ENCODE results near the gene LCN10. TPM values are rescaled to one million over a fixed set of nuclear protein-coding genes. Genes with fewer than 3 reads are reported as not detected.

Gene LCN10
- total RNA-seq, 1 donor from 2014 or later: 0.51 TPM

- Mint-ChIP-seq H3K9me3 (no peaks in the 10 kb centered on the region), H3K4me3 (no peak overlapping the region), H3K36me3 (no peaks in the 10 kb centered on the region), H3K27ac (no peak overlapping the region), H3K4me1 (peaks cover 3% of the 10 kb centered on the region), H3K27me3 (ENCODE audit: low read depth) (peaks cover 15% of the 10 kb centered on the region)
- no peak for DNase-seq (ENCODE audit: low spot score in 2 of 2, unreplicated experiment in 2 of 2)
- no peak for TF ChIP-seq CTCF (IDR thresholded peaks at IDR 0.05; ENCODE audit: unreplicated experiment)
Observed at GRCh38 chr9:136700304-136700703, 42.4 kb downstream of the LCN10 start.

- Mint-ChIP-seq H3K9me3 (no peaks in the 10 kb centered on the region), H3K4me1 (peaks cover 3% of the 10 kb centered on the region), H3K36me3 (no peaks in the 10 kb centered on the region), H3K27ac (no peak overlapping the region), H3K27me3 (ENCODE audit: low read depth) (peaks cover 14% of the 10 kb centered on the region), H3K4me3 (no peak overlapping the region)
- no peak for TF ChIP-seq CTCF (IDR thresholded peaks at IDR 0.05; ENCODE audit: unreplicated experiment)
- DNase-seq (ENCODE audit: low spot score in 2 of 2, unreplicated experiment in 2 of 2): no peak
Observed at GRCh38 chr9:136698635-136699246, 44.0 kb downstream of the LCN10 start.

GRCh38 chr9:136697821-136698526, 44.8 kb downstream of the LCN10 start:
- no peak for TF ChIP-seq CTCF (IDR thresholded peaks at IDR 0.05; ENCODE audit: unreplicated experiment)
- H3K4me3 Mint-ChIP-seq: no peak overlapping the region
- peaks cover 14% of the 10 kb centered on the region for H3K27me3 Mint-ChIP-seq (ENCODE audit: low read depth)
- H3K4me1 Mint-ChIP-seq: peaks cover 3% of the 10 kb centered on the region
- H3K9me3 Mint-ChIP-seq: no peaks in the 10 kb centered on the region
- no peak overlapping the region for H3K27ac Mint-ChIP-seq
- no peaks in the 10 kb centered on the region for H3K36me3 Mint-ChIP-seq
- DNase-seq (ENCODE audit: low spot score in 2 of 2, unreplicated experiment in 2 of 2): no peak

- Mint-ChIP-seq H3K4me3 (no peak overlapping the region), H3K9me3 (no peaks in the 10 kb centered on the region), H3K27ac (no peak overlapping the region), H3K27me3 (ENCODE audit: low read depth) (peaks cover 14% of the 10 kb centered on the region), H3K4me1 (peaks cover 3% of the 10 kb centered on the region), H3K36me3 (no peaks in the 10 kb centered on the region)
- TF ChIP-seq CTCF (IDR thresholded peaks at IDR 0.05; ENCODE audit: unreplicated experiment): no peak
- no peak for DNase-seq (ENCODE audit: low spot score in 2 of 2, unreplicated experiment in 2 of 2)
Observed at GRCh38 chr9:136697146-136697820, 45.5 kb downstream of the LCN10 start.

- DNase-seq (ENCODE audit: low spot score in 2 of 2, unreplicated experiment in 2 of 2): no peak
- H3K4me1 Mint-ChIP-seq: peaks cover 3% of the 10 kb centered on the region
- peaks cover 10% of the 10 kb centered on the region for H3K27me3 Mint-ChIP-seq (ENCODE audit: low read depth)
- no peaks in the 10 kb centered on the region for H3K9me3 Mint-ChIP-seq
- no peak overlapping the region for H3K27ac Mint-ChIP-seq
- TF ChIP-seq CTCF (IDR thresholded peaks at IDR 0.05; ENCODE audit: unreplicated experiment): no peak
- no peaks in the 10 kb centered on the region for H3K36me3 Mint-ChIP-seq
- H3K4me3 Mint-ChIP-seq: no peak overlapping the region
Observed at GRCh38 chr9:136696502-136696901, 46.2 kb downstream of the LCN10 start.

Measured in mesothelial cell of epicardium (in vitro differentiated cells).